ENCODE measurements around the gene RTN1. TPM values are rescaled to one million over a fixed set of nuclear protein-coding genes. Genes with fewer than 3 reads are reported as not detected.

The RTN1 gene
- total and polyA plus RNA-seq, 2 donors (not counting 1 experiment from before 2014, with no cell fraction given), result 0.34 TPM; not detected in 1

GRCh38 chr14:59711080-59711479, 159.5 kb downstream of the RTN1 start:
- H3K9me3 ChIP-seq (ENCODE audit: control extremely low read depth in 1 of 3, control insufficient read depth in 2 of 3, insufficient read depth in 1 of 3, low read length in 2 of 3), result peaks cover 0 to 2% (median 0%) of the 10 kb centered on the region in 3 donors
- no peaks in the 10 kb centered on the region for H4K20me1 ChIP-seq (ENCODE audit: control insufficient read depth, insufficient read depth, low read length, poor library complexity, severe bottlenecking)
- no peaks in the 10 kb centered on the region for H3K36me3 ChIP-seq (replicated peaks in 1 of 2; ENCODE audit: control extremely low read depth in 1 of 2, control insufficient read depth in 1 of 2, extremely low read depth in 1 of 2, insufficient read depth in 2 of 2, low read length in 1 of 2)
- H3K27me3 ChIP-seq (replicated peaks in 1 of 4; ENCODE audit: control extremely low read depth in 1 of 4, control insufficient read depth in 3 of 4, insufficient read depth in 4 of 4, low read length in 3 of 4), result no peaks in the 10 kb centered on the region
- POLR2A ChIA-PET, result no interaction called here
- H3K4me3 ChIP-seq (ENCODE audit: control extremely low read depth in 1 of 5, extremely low read depth in 1 of 5, insufficient read depth in 1 of 5, low read depth in 2 of 5, low read length in 4 of 5), result no peak overlapping the region
- intact Hi-C loops (cut with micrococcal nuclease), result no loop called here
- Mint-ChIP-seq H3K9me3 (ENCODE audit: insufficient read depth) (no peaks in the 10 kb centered on the region), H3K27me3 (peaks cover 3% of the 10 kb centered on the region), H3K4me1 (no peaks in the 10 kb centered on the region), H3K27ac (no peak overlapping the region), H3K4me3 (no peak overlapping the region)
- H3K79me2 ChIP-seq (ENCODE audit: control insufficient read depth, insufficient read depth, low read length), result no peaks in the 10 kb centered on the region
- CTCF ChIA-PET, result no interaction called here
- H2AFZ ChIP-seq (ENCODE audit: insufficient read depth, low read depth, low read length, poor library complexity, severe bottlenecking), result no peak overlapping the region
- ATAC-seq (ENCODE audit: low read depth) (no peak), DNase-seq (no peak)
- no peak overlapping the region for H3K4me2 ChIP-seq (replicated peaks; ENCODE audit: low read depth, low read length, poor library complexity, severe bottlenecking)
- H3K27ac ChIP-seq (ENCODE audit: low read length in 2 of 2), result no peak overlapping the region
- 92% methylated on average over 1 of the region's 2 CpGs for WGBS (ENCODE audit: insufficient coverage)
- H3K4me1 ChIP-seq (ENCODE audit: control insufficient read depth in 2 of 2, insufficient read depth in 2 of 2, low read length in 2 of 2), result no peaks in the 10 kb centered on the region
- no peak overlapping the region for H3K9ac ChIP-seq (ENCODE audit: low read length)
- TF ChIP-seq CTCF (IDR thresholded peaks at IDR 0.05), result no peak
- no peak for TF ChIP-seq EZH2 (IDR thresholded peaks at IDR 0.05; ENCODE audit: borderline replicate concordance, insufficient read depth, low read depth, low read length, poor library complexity, severe bottlenecking)

- Histone ChIP-seq H3K4me3 (ENCODE audit: control extremely low read depth in 1 of 5, extremely low read depth in 1 of 5, insufficient read depth in 1 of 5, low read depth in 2 of 5, low read length in 4 of 5) (no peak overlapping the region), H3K4me2 (replicated peaks; ENCODE audit: low read depth, low read length, poor library complexity, severe bottlenecking) (no peak overlapping the region), H3K9me3 (ENCODE audit: control extremely low read depth in 1 of 3, control insufficient read depth in 2 of 3, insufficient read depth in 1 of 3, low read length in 2 of 3) (no peaks in the 10 kb centered on the region), H3K4me1 (ENCODE audit: control insufficient read depth in 2 of 2, insufficient read depth in 2 of 2, low read length in 2 of 2) (no peaks in the 10 kb centered on the region), H2AFZ (ENCODE audit: insufficient read depth, low read depth, low read length, poor library complexity, severe bottlenecking) (no peak overlapping the region), H4K20me1 (ENCODE audit: control insufficient read depth, insufficient read depth, low read length, poor library complexity, severe bottlenecking) (no peaks in the 10 kb centered on the region), H3K27ac (ENCODE audit: low read length in 2 of 2) (no peak overlapping the region), H3K36me3 (replicated peaks in 1 of 2; ENCODE audit: control extremely low read depth in 1 of 2, control insufficient read depth in 1 of 2, extremely low read depth in 1 of 2, insufficient read depth in 2 of 2, low read length in 1 of 2) (no peaks in the 10 kb centered on the region), H3K79me2 (ENCODE audit: control insufficient read depth, insufficient read depth, low read length) (no peaks in the 10 kb centered on the region), H3K9ac (ENCODE audit: low read length) (no peak overlapping the region), H3K27me3 (replicated peaks in 1 of 4; ENCODE audit: control extremely low read depth in 1 of 4, control insufficient read depth in 3 of 4, insufficient read depth in 4 of 4, low read length in 3 of 4) (no peaks in the 10 kb centered on the region)
- WGBS (ENCODE audit: insufficient coverage), result 69% methylated on average over 2 of the region's 7 CpGs
- ATAC-seq (ENCODE audit: low read depth) (no peak), DNase-seq (no peak)
- no peak for TF ChIP-seq CTCF (IDR thresholded peaks at IDR 0.05)
- no peak for TF ChIP-seq EZH2 (IDR thresholded peaks at IDR 0.05; ENCODE audit: borderline replicate concordance, insufficient read depth, low read depth, low read length, poor library complexity, severe bottlenecking)
- Mint-ChIP-seq H3K4me1 (no peaks in the 10 kb centered on the region), H3K9me3 (ENCODE audit: insufficient read depth) (no peaks in the 10 kb centered on the region), H3K27me3 (peaks cover 3% of the 10 kb centered on the region), H3K27ac (no peak overlapping the region), H3K4me3 (no peak overlapping the region)
- ChIA-PET POLR2A (no interaction called here), CTCF (no interaction called here)
- intact Hi-C loops (cut with micrococcal nuclease), result no loop called here
Observed at GRCh38 chr14:59707778-59708561, 162.6 kb downstream of the RTN1 start.
